Caco-2 (cell line): Measurements from ENCODE around the gene ZNF319. TPM values are rescaled to one million over a fixed set of nuclear protein-coding genes. Genes with fewer than 3 reads are reported as not detected.

Source experiments
- BruUV-seq: library from RNA; stranded (reverse); fragments of 400-500 nt; replicated peaks from 2 replicates; lab custom pipeline; 2021; lab: Mats Ljungman, UMichigan
- CTCF ChIA-PET: fragments of 300-600 bp; sonication (Branson Sonifier 250); formaldehyde crosslinking; loops from one replicate; lab custom pipeline; 2022; ENCODE audit warnings: antibody characterized with exemption; lab: Charles Lee
- POLR2A ChIA-PET: fragments of 300-600 bp; sonication (Branson Sonifier 250); formaldehyde crosslinking; loops from one replicate; lab custom pipeline; 2022; ENCODE audit warnings: antibody characterized with exemption; lab: Charles Lee
- DNase-seq, 2 experiments: peaks; one replicate each; pipeline versions ENCODE4 v3.0.0 to v3.0.0-alpha.2; 2020 to 2022
- H3K27me3 ChIP-seq: replicated peaks from 2 replicates; pipeline ENCODE4 v1.6.0; 2011; ENCODE audit warnings: low read length; ENCODE audit not compliant: control insufficient read depth, insufficient read depth
- H3K36me3 ChIP-seq: 2 replicates; pipeline ENCODE4 v1.5.1; 2011; ENCODE audit warnings: low read length; ENCODE audit not compliant: control insufficient read depth, insufficient read depth
- H3K4me1 ChIP-seq: fragments of 250-450 bp; sonication (Bioruptor Pico); 2 replicates; pipeline ENCODE4 v1.5.1; 2020; ENCODE audit warnings: mild to moderate bottlenecking
- H3K4me3 ChIP-seq: 2 replicates; pipeline ENCODE4 v1.5.1; 2011; ENCODE audit warnings: low read depth, mild to moderate bottlenecking, control low read depth, low read length
- H3K9me3 ChIP-seq: fragments of 250-450 bp; sonication (Bioruptor Pico); 2 replicates; pipeline ENCODE4 v1.5.1; 2020; ENCODE audit warnings: mild to moderate bottlenecking, moderate library complexity
- H3K27ac Mint-ChIP-seq: one replicate; pipeline ENCODE4 v1.8.0; 2022; ENCODE audit warnings: mixed read lengths; ENCODE audit not compliant: unreplicated experiment
- H3K27me3 Mint-ChIP-seq: one replicate; pipeline ENCODE4 v1.8.0; 2022; ENCODE audit warnings: mixed read lengths; ENCODE audit not compliant: insufficient read depth, unreplicated experiment
- H3K36me3 Mint-ChIP-seq: one replicate; pipeline ENCODE4 v1.8.0; 2022; ENCODE audit warnings: mild to moderate bottlenecking, mixed read lengths; ENCODE audit not compliant: insufficient read depth, unreplicated experiment
- H3K4me1 Mint-ChIP-seq: one replicate; pipeline ENCODE4 v1.8.0; 2022; ENCODE audit warnings: low read depth, mixed read lengths; ENCODE audit not compliant: unreplicated experiment
- H3K4me3 Mint-ChIP-seq: one replicate; pipeline ENCODE4 v1.8.0; 2022; ENCODE audit warnings: mild to moderate bottlenecking, moderate library complexity, mixed read lengths; ENCODE audit not compliant: unreplicated experiment
- H3K9me3 Mint-ChIP-seq: one replicate; pipeline ENCODE4 v1.8.0; 2022; ENCODE audit warnings: mixed read lengths; ENCODE audit not compliant: unreplicated experiment
- intact Hi-C: fragments of 100-400 bp; cut with micrococcal nuclease; formaldehyde crosslinking; loops from one replicate; pipeline ENCODE4 v1.10.0; 2022; ENCODE audit not compliant: unreplicated experiment
- total RNA-seq: library from RNA; stranded (reverse); gene quantifications from 2 replicates; pipeline ENCODE4 v1.2.3, GENCODE V29; 2022
- TF ChIP-seq, protein P1 (sequence below), 2 experiments: fragments of 200-600 bp in 1 of 2; IDR thresholded peaks; 1 replicate in 1 of 2; 2 replicates in 1 of 2; pipeline versions ENCODE4 v1.5.1 to v1.8.0; 2011 to 2022; ENCODE audit warnings: antibody characterized with exemption in 1 of 2, control low read depth in 1 of 2, inconsistent platforms in 1 of 2, low read depth in 1 of 2, low read length in 1 of 2, mild to moderate bottlenecking in 1 of 2, moderate library complexity in 1 of 2; ENCODE audit not compliant: insufficient read depth in 1 of 2, severe bottlenecking in 1 of 2, unreplicated experiment in 1 of 2

Gene ZNF319
- total RNA-seq, 1 experiment from 2014 or later = 16.3 TPM

DNA sequence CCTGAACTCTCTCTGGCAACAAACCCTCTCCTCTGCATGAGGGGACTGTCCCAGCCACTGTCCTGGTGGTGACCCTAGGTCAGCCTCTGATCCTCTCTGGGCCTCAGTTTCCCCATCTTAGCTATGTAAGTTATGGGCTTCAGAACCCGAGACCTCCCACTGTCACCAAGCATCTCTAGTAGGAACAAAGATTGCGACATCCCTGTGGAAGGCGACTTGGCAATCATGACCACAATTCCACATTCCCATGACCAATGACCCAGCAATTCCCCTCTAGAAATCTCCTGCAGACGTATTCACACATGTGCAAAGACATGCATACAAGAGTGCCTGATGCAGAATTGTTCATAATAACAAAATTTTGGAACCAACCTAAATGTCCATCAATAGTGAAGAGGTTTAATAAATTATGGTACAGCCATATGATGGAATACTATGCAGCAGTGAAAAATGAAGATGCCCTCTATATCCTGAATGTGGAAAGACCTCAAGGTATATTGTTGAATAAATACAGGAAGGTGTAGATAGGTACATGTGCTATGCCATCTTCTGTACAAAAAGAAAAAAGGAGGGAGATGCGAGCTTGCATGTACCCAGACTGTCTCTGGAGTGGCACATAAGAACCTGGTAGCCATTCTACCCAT is 50.8 kb downstream of the ZNF319 start:
- Mint-ChIP-seq H3K9me3 (no peaks in the 10 kb centered on the region), H3K27me3 (no peaks in the 10 kb centered on the region), H3K36me3 (peaks cover 10% of the 10 kb centered on the region), H3K4me1 (no peaks in the 10 kb centered on the region), H3K4me3 (no peak overlapping the region), H3K27ac (no peak overlapping the region)
- intact Hi-C loops = no loop called here
- ChIA-PET POLR2A (no interaction called here), CTCF (no interaction called here)
- Histone ChIP-seq H3K36me3 (no peaks in the 10 kb centered on the region), H3K9me3 (no peaks in the 10 kb centered on the region), H3K27me3 (0 out of 2 replicates have a peak, but pooled peaks cover 1% of the 10 kb centered on the region), H3K4me1 (no peaks in the 10 kb centered on the region), H3K4me3 (no peak overlapping the region)
- no peak for DNase-seq
- BruUV-seq = no TSS peak
- TF ChIP-seq, protein P1, sequence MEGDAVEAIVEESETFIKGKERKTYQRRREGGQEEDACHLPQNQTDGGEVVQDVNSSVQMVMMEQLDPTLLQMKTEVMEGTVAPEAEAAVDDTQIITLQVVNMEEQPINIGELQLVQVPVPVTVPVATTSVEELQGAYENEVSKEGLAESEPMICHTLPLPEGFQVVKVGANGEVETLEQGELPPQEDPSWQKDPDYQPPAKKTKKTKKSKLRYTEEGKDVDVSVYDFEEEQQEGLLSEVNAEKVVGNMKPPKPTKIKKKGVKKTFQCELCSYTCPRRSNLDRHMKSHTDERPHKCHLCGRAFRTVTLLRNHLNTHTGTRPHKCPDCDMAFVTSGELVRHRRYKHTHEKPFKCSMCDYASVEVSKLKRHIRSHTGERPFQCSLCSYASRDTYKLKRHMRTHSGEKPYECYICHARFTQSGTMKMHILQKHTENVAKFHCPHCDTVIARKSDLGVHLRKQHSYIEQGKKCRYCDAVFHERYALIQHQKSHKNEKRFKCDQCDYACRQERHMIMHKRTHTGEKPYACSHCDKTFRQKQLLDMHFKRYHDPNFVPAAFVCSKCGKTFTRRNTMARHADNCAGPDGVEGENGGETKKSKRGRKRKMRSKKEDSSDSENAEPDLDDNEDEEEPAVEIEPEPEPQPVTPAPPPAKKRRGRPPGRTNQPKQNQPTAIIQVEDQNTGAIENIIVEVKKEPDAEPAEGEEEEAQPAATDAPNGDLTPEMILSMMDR (IDR thresholded peaks at IDR 0.05; ENCODE audit: insufficient read depth in 1 of 2, low read depth in 1 of 2, low read length in 1 of 2, severe bottlenecking in 1 of 2, unreplicated experiment in 1 of 2) = no peak

DNA sequence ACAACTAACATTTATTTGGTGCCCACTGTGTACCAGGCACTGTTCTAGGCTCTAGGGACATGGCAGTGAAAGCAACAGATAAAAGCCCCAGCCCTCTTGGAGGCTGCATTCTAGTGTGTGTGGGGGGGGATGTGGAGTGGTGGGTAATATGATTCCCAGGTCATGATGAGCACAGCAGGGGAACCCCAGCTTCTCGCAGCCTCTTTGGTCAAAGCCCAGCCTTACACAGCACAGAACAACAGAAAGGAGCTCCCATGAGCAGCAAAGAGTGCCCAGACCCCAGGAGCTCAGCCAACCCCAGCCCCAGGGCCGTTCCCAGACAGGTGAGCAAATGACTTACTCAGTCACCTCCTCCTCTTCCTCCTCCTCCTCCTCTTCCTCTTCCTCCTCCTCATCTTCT is 51.5 kb downstream of the ZNF319 start:
- no peaks in the 10 kb centered on the region for H3K36me3 ChIP-seq
- H3K27me3 ChIP-seq = 0 out of 2 replicates have a peak, but pooled peaks cover 1% of the 10 kb centered on the region
- H3K27me3 Mint-ChIP-seq = no peaks in the 10 kb centered on the region
- intact Hi-C loops = no loop called here
- TF ChIP-seq, protein P1 (IDR thresholded peaks at IDR 0.05; ENCODE audit: insufficient read depth in 1 of 2, low read depth in 1 of 2, low read length in 1 of 2, severe bottlenecking in 1 of 2, unreplicated experiment in 1 of 2) = no peak
- no peaks in the 10 kb centered on the region for H3K4me1 Mint-ChIP-seq
- ChIA-PET CTCF (no interaction called here), POLR2A (no interaction called here)
- peaks cover 8% of the 10 kb centered on the region for H3K36me3 Mint-ChIP-seq
- DNase-seq = no peak
- H3K9me3 ChIP-seq = no peaks in the 10 kb centered on the region
- H3K4me3 Mint-ChIP-seq = no peak overlapping the region
- no peak overlapping the region for H3K4me3 ChIP-seq
- H3K9me3 Mint-ChIP-seq = no peaks in the 10 kb centered on the region
- BruUV-seq = no TSS peak
- no peak overlapping the region for H3K27ac Mint-ChIP-seq
- no peaks in the 10 kb centered on the region for H3K4me1 ChIP-seq

DNA sequence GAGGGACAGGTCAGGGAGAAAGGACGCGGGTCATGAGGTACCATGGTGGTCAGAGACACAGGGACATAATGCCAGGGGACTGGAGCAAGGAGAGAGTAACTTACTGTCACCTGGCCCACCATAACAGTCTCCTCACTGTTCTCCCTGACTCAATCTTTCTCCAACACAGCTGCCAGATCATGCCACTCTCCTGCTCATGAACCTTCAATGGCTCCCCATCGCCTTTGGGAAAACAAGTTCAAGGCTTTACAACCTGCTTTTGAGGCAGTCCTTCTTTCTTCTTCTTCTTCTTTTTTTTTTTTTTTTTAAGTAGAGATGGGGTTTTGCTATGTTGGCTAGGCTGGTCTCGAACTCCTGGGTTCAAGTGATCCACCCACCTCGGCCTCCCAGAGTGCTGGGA is 52.4 kb downstream of the ZNF319 start:
- no peaks in the 10 kb centered on the region for H3K4me1 ChIP-seq
- DNase-seq = no peak
- Mint-ChIP-seq H3K9me3 (no peaks in the 10 kb centered on the region), H3K4me3 (no peak overlapping the region), H3K36me3 (no peaks in the 10 kb centered on the region), H3K27me3 (no peaks in the 10 kb centered on the region), H3K27ac (no peak overlapping the region), H3K4me1 (no peaks in the 10 kb centered on the region)
- intact Hi-C loops = no loop called here
- H3K27me3 ChIP-seq = 0 out of 2 replicates have a peak, but pooled peaks cover 1% of the 10 kb centered on the region
- no peaks in the 10 kb centered on the region for H3K36me3 ChIP-seq
- H3K4me3 ChIP-seq = no peak overlapping the region
- H3K9me3 ChIP-seq = no peaks in the 10 kb centered on the region
- ChIA-PET POLR2A (no interaction called here), CTCF (no interaction called here)
- BruUV-seq = no TSS peak
- TF ChIP-seq, protein P1 (IDR thresholded peaks at IDR 0.05; ENCODE audit: insufficient read depth in 1 of 2, low read depth in 1 of 2, low read length in 1 of 2, severe bottlenecking in 1 of 2, unreplicated experiment in 1 of 2) = no peak
